HL-60 (cell line): ENCODE measurements around the gene IPCEF1.

Experiments
- DNase-seq, 2 experiments: peaks; one replicate each; pipeline ENCODE4 v3.0.0-alpha.2; 2010 to 2020; ENCODE audit warnings: low read depth in 1 of 2, low spot score in 1 of 2
- H3K27ac ChIP-seq: fragments of 250-450 bp; sonication (Bioruptor Pico); replicated peaks from 2 replicates; pipeline ENCODE4 v1.5.1; 2020; ENCODE audit warnings: mild to moderate bottlenecking, moderate library complexity
- H3K27me3 ChIP-seq: fragments of 250-450 bp; sonication (Bioruptor Pico); 2 replicates; pipeline ENCODE4 v1.5.1; 2021; ENCODE audit warnings: mild to moderate bottlenecking, moderate library complexity; ENCODE audit not compliant: insufficient read depth, poor library complexity, severe bottlenecking
- H3K4me3 ChIP-seq: replicated peaks from 2 replicates; pipeline ENCODE4 v1.5.1; 2011; ENCODE audit warnings: mild to moderate bottlenecking, control low read depth, low read length; ENCODE audit not compliant: insufficient read depth
- CTCF ChIP-seq: IDR thresholded peaks from one replicate; pipeline ENCODE4 v1.5.1; 2011; ENCODE audit warnings: low read length, control low read depth, inconsistent platforms; ENCODE audit not compliant: insufficient read depth
- GABPA ChIP-seq: IDR thresholded peaks from 2 replicates; pipeline ENCODE4 v1.6.1; 2012; ENCODE audit warnings: low read depth
- POLR2AphosphoS5 ChIP-seq: IDR thresholded peaks from 2 replicates; pipeline ENCODE4 v1.6.1; 2012; ENCODE audit warnings: low read depth
- REST ChIP-seq: IDR thresholded peaks from 2 replicates; pipeline ENCODE4 v1.6.1; 2012; ENCODE audit warnings: low read depth; ENCODE audit not compliant: insufficient replicate concordance
- SPI1 ChIP-seq: IDR thresholded peaks from 2 replicates; pipeline ENCODE4 v1.6.1; 2012; ENCODE audit warnings: low read depth, mild to moderate bottlenecking, borderline replicate concordance

IPCEF1 gene

GRCh38 chr6:154257067-154257466, 99.5 kb downstream of the IPCEF1 start:
- TF ChIP-seq CTCF (no peak), SPI1 (peak; percentile 58; the same call in 1 of the 2 replicates), POLR2AphosphoS5 (peak; percentile 85)
- Histone ChIP-seq H3K27ac (peak overlapping the region; percentile 71), H3K4me3 (no peak overlapping the region), H3K27me3 (no peaks in the 10 kb centered on the region)
- DNase-seq: peak; percentile 90 to 93

- Histone ChIP-seq H3K4me3 (no peak overlapping the region), H3K27me3 (no peaks in the 10 kb centered on the region), H3K27ac (peak overlapping the region; percentile 18)
- DNase-seq: peak in 1 of 2 experiments; percentile 58
- TF ChIP-seq POLR2AphosphoS5 (no peak), GABPA (no peak), REST (no peak), CTCF (no peak), SPI1 (no peak)
These were observed 103.9 kb downstream of the IPCEF1 start for GRCh38 chr6:154252678-154253077.

GRCh38 chr6:154251116-154251515, 105.5 kb downstream of the IPCEF1 start:
- Histone ChIP-seq H3K27ac (no peak overlapping the region), H3K27me3 (no peaks in the 10 kb centered on the region), H3K4me3 (no peak overlapping the region)
- DNase-seq: no peak
- TF ChIP-seq GABPA (no peak), REST (no peak), CTCF (no peak), SPI1 (no peak), POLR2AphosphoS5 (no peak)
